Endothelial cell of umbilical vein (primary cell): ENCODE measurements around the gene PTPRD. TPM values are rescaled to one million over a fixed set of nuclear protein-coding genes. Genes with fewer than 3 reads are reported as not detected.

ENCODE experiments used
- BruUV-seq: library from RNA; stranded (reverse); fragments of 400-500 nt; replicated peaks from 2 replicates; lab custom pipeline; 2021; lab: Mats Ljungman, UMichigan
- CTCF ChIA-PET: fragments of 300-600, 350-600 bp; sonication (Branson Sonifier 250); formaldehyde crosslinking; loops from one replicate; lab custom pipeline; 2021; ENCODE audit warnings: antibody characterized with exemption, inconsistent platforms; lab: Charles Lee
- POLR2A ChIA-PET: fragments of 300-600, 350-600 bp; sonication (Branson Sonifier 250); formaldehyde crosslinking; loops from one replicate; lab custom pipeline; 2021; ENCODE audit warnings: antibody characterized with exemption, inconsistent platforms; lab: Charles Lee
- DNase-seq: peaks from one replicate; pipeline ENCODE4 v3.0.0-alpha.2; 2011; ENCODE audit warnings: low read depth, low spot score
- FAIRE-seq: peaks from 2 replicates; lab custom pipeline; 2011; peaks lifted over from hg19 to GRCh38; lab: Jason Lieb, UNC
- H2AFZ ChIP-seq: 2 replicates; pipeline ENCODE4 v1.6.0; 2012; ENCODE audit warnings: low read depth, low read length, control low read depth, inconsistent platforms
- H3K27ac ChIP-seq: 2 replicates; pipeline ENCODE4 v1.5.1; 2011; ENCODE audit warnings: low read depth, mild to moderate bottlenecking, control low read depth, low read length, moderate library complexity; ENCODE audit not compliant: insufficient read depth
- H3K27me3 ChIP-seq, 2 experiments: 2 replicates each; pipeline versions ENCODE4 v1.6.0 to v1.6.1; 2011; ENCODE audit warnings: low read length in 2 of 2, mixed read lengths in 1 of 2; ENCODE audit not compliant: control insufficient read depth in 2 of 2, insufficient read depth in 2 of 2
- H3K36me3 ChIP-seq, 2 experiments: 2 replicates in 1 of 2; 3 replicates in 1 of 2; pipeline ENCODE4 v1.5.1; 2011; ENCODE audit warnings: low read length in 2 of 2, mild to moderate bottlenecking in 1 of 2, moderate library complexity in 1 of 2; ENCODE audit not compliant: control insufficient read depth in 2 of 2, insufficient read depth in 2 of 2; ENCODE audit errors: extremely low read depth in 1 of 2
- H3K4me1 ChIP-seq: 3 replicates; pipeline ENCODE4 v1.5.1; 2011; ENCODE audit warnings: mild to moderate bottlenecking, low read length; ENCODE audit not compliant: control insufficient read depth, insufficient read depth; ENCODE audit errors: extremely low read depth
- H3K4me2 ChIP-seq: 2 replicates; pipeline ENCODE4 v1.6.1; 2011; ENCODE audit warnings: low read length, control low read depth, mixed read lengths; ENCODE audit not compliant: insufficient read depth
- H3K4me3 ChIP-seq, 3 experiments: fragments of 200-600 bp in 1 of 3; sonication (generic), shearing (Covaris generic) in 1 of 3; replicated peaks in 1 of 3; 2 replicates each; pipeline ENCODE4 v1.5.1; 2011 to 2016; ENCODE audit warnings: control low read depth in 3 of 3, low read length in 3 of 3, mild to moderate bottlenecking in 2 of 3, inconsistent platforms in 1 of 3, low read depth in 1 of 3, moderate library complexity in 1 of 3; ENCODE audit not compliant: insufficient read depth in 1 of 3
- H3K79me2 ChIP-seq: 2 replicates; pipeline ENCODE4 v1.6.0; 2012; ENCODE audit warnings: low read length, inconsistent platforms; ENCODE audit not compliant: control insufficient read depth, insufficient read depth
- H3K9ac ChIP-seq: replicated peaks from 2 replicates; pipeline ENCODE3; 2011; ENCODE audit warnings: low read length, control low read depth; ENCODE audit not compliant: insufficient read depth; ENCODE audit errors: extremely low read depth
- H3K9me1 ChIP-seq: replicated peaks from 3 replicates; pipeline ENCODE4 v1.6.0; 2011; ENCODE audit warnings: mild to moderate bottlenecking, low read length; ENCODE audit not compliant: control insufficient read depth, insufficient read depth; ENCODE audit errors: extremely low read depth
- H3K9me3 ChIP-seq: replicated peaks from 2 replicates; pipeline ENCODE4 v1.5.1; 2012; ENCODE audit warnings: low read length, inconsistent platforms; ENCODE audit not compliant: control insufficient read depth, insufficient read depth
- H4K20me1 ChIP-seq: replicated peaks from 2 replicates; pipeline ENCODE3; 2011; ENCODE audit warnings: mild to moderate bottlenecking, low read length; ENCODE audit not compliant: control insufficient read depth, insufficient read depth; ENCODE audit errors: extremely low read depth
- EZH2 ChIP-seq: IDR thresholded peaks from 2 replicates; pipeline ENCODE4 v1.6.1; 2012; ENCODE audit warnings: borderline replicate concordance, low read depth, mild to moderate bottlenecking, moderate library complexity, low read length, inconsistent platforms; ENCODE audit not compliant: severe bottlenecking
- FOS ChIP-seq: IDR thresholded peaks from 2 replicates; pipeline ENCODE4 v1.6.1; 2011; ENCODE audit warnings: mild to moderate bottlenecking, low read length, moderate library complexity, borderline replicate concordance; ENCODE audit not compliant: insufficient read depth
- GATA2 ChIP-seq: IDR thresholded peaks from 2 replicates; pipeline ENCODE4 v1.7.0; 2011; ENCODE audit warnings: low read depth, mild to moderate bottlenecking, moderate library complexity, mixed read lengths, low read length; ENCODE audit not compliant: insufficient read length, insufficient read depth
- JUN ChIP-seq: IDR thresholded peaks from 2 replicates; pipeline ENCODE4 v1.6.1; 2011; ENCODE audit warnings: borderline replicate concordance, low read depth; ENCODE audit not compliant: insufficient read length, insufficient read depth
- MYC ChIP-seq: IDR thresholded peaks from one replicate; pipeline ENCODE4 v1.6.1; 2011; ENCODE audit warnings: mild to moderate bottlenecking, low read depth, low read length
- POLR2A ChIP-seq: IDR thresholded peaks from 2 replicates; pipeline ENCODE4 v1.6.1; 2012; ENCODE audit warnings: low read depth, mild to moderate bottlenecking, control low read depth, low read length
- POLR2AphosphoS5 ChIP-seq: IDR thresholded peaks from 2 replicates; pipeline ENCODE4 v1.6.1; 2012; ENCODE audit warnings: low read depth, mild to moderate bottlenecking, control low read depth, low read length, moderate library complexity; ENCODE audit not compliant: insufficient read depth
- dilution Hi-C: fragments of 300-500 bp; cut with MboI; formaldehyde crosslinking; loops from one replicate; pipeline ENCODE4 v1.15.0; 2019; ENCODE audit warnings: low sequenced_read_pairs; ENCODE audit not compliant: extremely low pct_ligation_motif_present
- intact Hi-C: fragments of 100-400 bp; cut with micrococcal nuclease; formaldehyde crosslinking; loops from one replicate; pipeline ENCODE4 v1.10.0; 2022
- polyA plus RNA-seq, 4 experiments: library from polyadenylated mRNA; depleted of rRNA in 3 of 4; stranded (reverse) in 3 of 4; unstranded in 1 of 4; fragments of >200 nt; gene quantifications; 2 replicates each; pipeline versions ENCODE4 v1.2.1 to v1.2.3, GENCODE V29; 2011 to 2012; ENCODE audit warnings: missing spikeins in 1 of 4
- total RNA-seq: library from RNA; stranded (reverse); gene quantifications from 2 replicates; pipeline ENCODE4 v1.2.3, GENCODE V29; 2021
- TF ChIP-seq, protein P1 (sequence below): IDR thresholded peaks from 2 replicates; pipeline ENCODE4 v1.6.1; 2011; ENCODE audit not compliant: insufficient read depth, insufficient read length
- TF ChIP-seq, protein P2 (sequence below), 2 donors: IDR thresholded peaks; 1 replicate in 1 of 2; 2 replicates in 1 of 2; pipeline ENCODE4 v1.5.1; 2011; ENCODE audit warnings: low read length in 2 of 2, mild to moderate bottlenecking in 2 of 2, moderate library complexity in 2 of 2, control low read depth in 1 of 2, inconsistent platforms in 1 of 2, low read depth in 1 of 2; ENCODE audit not compliant: insufficient read depth in 1 of 2; ENCODE audit errors: extremely low read depth in 1 of 2

The PTPRD gene
- total and polyA plus RNA-seq, 2 donors (not counting 3 experiments of a cell fraction or from before 2014, with no cell fraction given): 5.5 to 5.7 TPM

DNA sequence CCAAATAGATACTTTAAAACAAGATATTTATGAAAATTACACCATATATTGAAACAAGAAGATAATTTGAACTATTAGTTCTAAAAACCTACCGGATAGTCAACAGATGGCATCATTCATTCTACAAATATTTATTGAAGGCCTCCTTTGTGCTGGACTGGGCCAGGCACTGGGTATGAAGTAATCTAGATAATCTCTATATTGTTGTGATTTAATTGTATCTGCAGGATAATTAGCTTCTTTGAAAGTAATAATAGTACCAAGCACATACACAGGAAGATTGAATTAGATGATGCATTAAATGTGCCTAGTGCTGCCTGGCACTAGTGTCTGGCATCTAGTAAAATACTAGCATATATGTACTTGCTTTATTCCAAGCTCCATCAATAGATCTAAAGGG, 2078.0 kb downstream of the PTPRD start:
- no peak for FAIRE-seq

DNA sequence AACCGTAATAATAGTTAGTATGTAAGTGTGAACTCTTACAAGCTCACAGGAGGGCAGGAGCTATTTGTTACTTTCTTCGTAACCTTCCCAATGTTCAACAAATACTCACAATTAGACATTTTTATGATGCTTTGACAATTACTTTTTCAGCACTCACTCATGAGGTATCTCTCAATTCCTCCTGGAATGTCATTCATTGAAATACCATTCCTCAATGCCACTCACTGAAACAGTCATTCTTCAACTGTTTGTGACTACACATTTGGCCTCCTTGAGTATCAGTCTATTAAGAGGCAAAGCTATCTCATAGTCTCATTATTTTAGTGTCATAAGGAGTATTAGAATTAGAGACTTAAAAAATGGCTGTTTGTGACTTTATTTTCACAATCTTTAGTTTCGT, 2079.1 kb downstream of the PTPRD start:
- CTCF ChIA-PET: no interaction called here
- intact Hi-C loops: no loop called here
- Histone ChIP-seq H3K27ac (no peak overlapping the region), H4K20me1 (no peaks in the 10 kb centered on the region), H3K9ac (no peak overlapping the region), H3K9me3 (no peaks in the 10 kb centered on the region), H3K36me3 (no peaks in the 10 kb centered on the region), H3K4me3 (no peak overlapping the region), H3K27me3 (no peaks in the 10 kb centered on the region), H3K79me2 (no peaks in the 10 kb centered on the region), H3K9me1 (no peaks in the 10 kb centered on the region), H3K4me2 (no peak overlapping the region), H3K4me1 (no peaks in the 10 kb centered on the region), H2AFZ (no peak overlapping the region)
- FAIRE-seq (no peak), DNase-seq (no peak)
- no TSS peak for BruUV-seq
- dilution Hi-C loops: no loop called here
- POLR2A ChIA-PET: no interaction called here
- TF ChIP-seq FOS (no peak), GATA2 (no peak), JUN (no peak), MYC (no peak), EZH2 (no peak), POLR2A (no peak), POLR2AphosphoS5 (no peak)
- TF ChIP-seq, protein P1, sequence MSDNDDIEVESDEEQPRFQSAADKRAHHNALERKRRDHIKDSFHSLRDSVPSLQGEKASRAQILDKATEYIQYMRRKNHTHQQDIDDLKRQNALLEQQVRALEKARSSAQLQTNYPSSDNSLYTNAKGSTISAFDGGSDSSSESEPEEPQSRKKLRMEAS: no peak
- TF ChIP-seq, protein P2, sequence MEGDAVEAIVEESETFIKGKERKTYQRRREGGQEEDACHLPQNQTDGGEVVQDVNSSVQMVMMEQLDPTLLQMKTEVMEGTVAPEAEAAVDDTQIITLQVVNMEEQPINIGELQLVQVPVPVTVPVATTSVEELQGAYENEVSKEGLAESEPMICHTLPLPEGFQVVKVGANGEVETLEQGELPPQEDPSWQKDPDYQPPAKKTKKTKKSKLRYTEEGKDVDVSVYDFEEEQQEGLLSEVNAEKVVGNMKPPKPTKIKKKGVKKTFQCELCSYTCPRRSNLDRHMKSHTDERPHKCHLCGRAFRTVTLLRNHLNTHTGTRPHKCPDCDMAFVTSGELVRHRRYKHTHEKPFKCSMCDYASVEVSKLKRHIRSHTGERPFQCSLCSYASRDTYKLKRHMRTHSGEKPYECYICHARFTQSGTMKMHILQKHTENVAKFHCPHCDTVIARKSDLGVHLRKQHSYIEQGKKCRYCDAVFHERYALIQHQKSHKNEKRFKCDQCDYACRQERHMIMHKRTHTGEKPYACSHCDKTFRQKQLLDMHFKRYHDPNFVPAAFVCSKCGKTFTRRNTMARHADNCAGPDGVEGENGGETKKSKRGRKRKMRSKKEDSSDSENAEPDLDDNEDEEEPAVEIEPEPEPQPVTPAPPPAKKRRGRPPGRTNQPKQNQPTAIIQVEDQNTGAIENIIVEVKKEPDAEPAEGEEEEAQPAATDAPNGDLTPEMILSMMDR (IDR thresholded peaks at IDR 0.05; ENCODE audit: extremely low read depth in 1 of 2, insufficient read depth in 1 of 2, low read depth in 1 of 2, low read length in 2 of 2): no peak

More for the DNA sequence above, 2078.0 kb downstream of the PTPRD start:
- H4K20me1 ChIP-seq: no peaks in the 10 kb centered on the region
- ChIA-PET CTCF (no interaction called here), POLR2A (no interaction called here)
- dilution Hi-C loops (no loop called here), intact Hi-C loops (no loop called here)
- DNase-seq: no peak
- BruUV-seq: no TSS peak
- H3K4me1 ChIP-seq: no peaks in the 10 kb centered on the region
- TF ChIP-seq, protein P1: no peak
- TF ChIP-seq GATA2 (no peak), EZH2 (no peak), MYC (no peak)
- TF ChIP-seq, protein P2 (IDR thresholded peaks at IDR 0.05; ENCODE audit: extremely low read depth in 1 of 2, insufficient read depth in 1 of 2, low read depth in 1 of 2, low read length in 2 of 2): no peak
- H3K9me1 ChIP-seq: no peaks in the 10 kb centered on the region
- H3K79me2 ChIP-seq: no peaks in the 10 kb centered on the region
- no peaks in the 10 kb centered on the region for H3K36me3 ChIP-seq
- no peaks in the 10 kb centered on the region for H3K27me3 ChIP-seq
- H3K9me3 ChIP-seq: no peaks in the 10 kb centered on the region
- no peak overlapping the region for H3K27ac ChIP-seq
- H3K9ac ChIP-seq: no peak overlapping the region
- no peak overlapping the region for H2AFZ ChIP-seq
- no peak overlapping the region for H3K4me3 ChIP-seq
- H3K4me2 ChIP-seq: no peak overlapping the region
